Right ventricle myocardium inferior (tissue), 1 donor: ENCODE data around the gene TRIO. TPM values are rescaled to one million over a fixed set of nuclear protein-coding genes. Genes with fewer than 3 reads are reported as not detected.
A peak's percentile ranks its signal among the peaks of the same experiment; 100 is the strongest.

Experiments used
- ATAC-seq: fragments of 200-7000 bp; cut with Tn5 transposase; one replicate; pipeline ENCODE4 v1.9.1; 2020; ENCODE audit warnings: mild to moderate bottlenecking, moderate library complexity
- DNase-seq: peaks from one replicate; pipeline ENCODE4 v3.0.0; 2021; ENCODE audit errors: missing footprints
- intact Hi-C: fragments of 100-400 bp; cut with DNase I; formaldehyde crosslinking; loops from one replicate; pipeline ENCODE4 v1.11.0; 2022
- total RNA-seq: library from RNA; stranded (reverse); fragmentation: NEBNext Ultra II Directional; extraction: Animal tissue kit (Norgen Biotek cat#: 25700); gene quantifications from one replicate; pipeline ENCODE4 v1.2.1, GENCODE V29; 2021
- donor health status: DM: no; HTN: yes; CAD: no; lungs with severe emphysema.

TRIO gene
- total RNA-seq, 1 donor from 2014 or later = 56.9 TPM

GRCh38 chr5:14210729-14211128 lies 67.6 kb downstream of the TRIO start:
- intact Hi-C loops = no loop called here

GRCh38 chr5:14211818-14212803 lies 69.0 kb downstream of the TRIO start:
- DNase-seq = no peak
- ATAC-seq = no peak
- intact Hi-C loops = no loop called here

More at GRCh38 chr5:14210729-14211128, 67.6 kb downstream of the TRIO start:
- no peak for ATAC-seq
- no peak for DNase-seq

GRCh38 chr5:14212838-14213237 lies 69.7 kb downstream of the TRIO start:
- ATAC-seq = no peak
- intact Hi-C loops = no loop called here
- DNase-seq = no peak

GRCh38 chr5:14213253-14213652 lies 70.1 kb downstream of the TRIO start:
- DNase-seq (no peak), ATAC-seq (no peak)
- intact Hi-C loops = no loop called here

GRCh38 chr5:14213813-14214585 lies 70.9 kb downstream of the TRIO start:
- ATAC-seq (no peak), DNase-seq (no peak)
- intact Hi-C loops = no loop called here

- no peak for ATAC-seq
- no peak for DNase-seq
Measured at GRCh38 chr5:14215901-14216300, 72.8 kb downstream of the TRIO start.

GRCh38 chr5:14216372-14216771 lies 73.2 kb downstream of the TRIO start:
- no peak for DNase-seq
- ATAC-seq = no peak
- intact Hi-C loops = no loop called here

More at GRCh38 chr5:14215901-14216300, 72.8 kb downstream of the TRIO start:
- intact Hi-C loops = no loop called here

GRCh38 chr5:14216902-14217301 lies 73.8 kb downstream of the TRIO start:
- ATAC-seq (no peak), DNase-seq (no peak)
- intact Hi-C loops = no loop called here

GRCh38 chr5:14217587-14217986 lies 74.4 kb downstream of the TRIO start:
- DNase-seq = no peak
- intact Hi-C loops = no loop called here
- peak; percentile 56 for ATAC-seq

GRCh38 chr5:14218011-14218410 lies 74.9 kb downstream of the TRIO start:
- DNase-seq = no peak
- no peak for ATAC-seq
- intact Hi-C loops = no loop called here

GRCh38 chr5:14218480-14218879 lies 75.3 kb downstream of the TRIO start:
- ATAC-seq (no peak), DNase-seq (no peak)
- intact Hi-C loops = no loop called here

- peak; percentile 23 for ATAC-seq
- DNase-seq = no peak
- intact Hi-C loops = no loop called here
Measured at GRCh38 chr5:14218897-14219573, 75.9 kb downstream of the TRIO start.

- ATAC-seq = no peak
- no peak for DNase-seq
- intact Hi-C loops = no loop called here
Measured at GRCh38 chr5:14219800-14220512, 76.8 kb downstream of the TRIO start.

GRCh38 chr5:14220642-14221041 lies 77.5 kb downstream of the TRIO start:
- ATAC-seq = no peak
- DNase-seq = no peak
- intact Hi-C loops = no loop called here

- intact Hi-C loops = no loop called here
- ATAC-seq = no peak
- DNase-seq = no peak
Measured at GRCh38 chr5:14221732-14222131, 78.6 kb downstream of the TRIO start.

GRCh38 chr5:14222206-14222605 lies 79.1 kb downstream of the TRIO start:
- intact Hi-C loops = no loop called here
- ATAC-seq (no peak), DNase-seq (no peak)

GRCh38 chr5:14223372-14223771 lies 80.2 kb downstream of the TRIO start:
- ATAC-seq = no peak
- DNase-seq = no peak
- intact Hi-C loops = no loop called here

GRCh38 chr5:14225173-14225834 lies 82.2 kb downstream of the TRIO start:
- DNase-seq (no peak), ATAC-seq (no peak)
- intact Hi-C loops = no loop called here
